ENCODE measurements around the gene SUPV3L1. TPM values are rescaled to one million over a fixed set of nuclear protein-coding genes. Genes with fewer than 3 reads are reported as not detected.

SUPV3L1 gene
- total RNA-seq, 1 experiment from 2014 or later = 57.3 TPM

DNA sequence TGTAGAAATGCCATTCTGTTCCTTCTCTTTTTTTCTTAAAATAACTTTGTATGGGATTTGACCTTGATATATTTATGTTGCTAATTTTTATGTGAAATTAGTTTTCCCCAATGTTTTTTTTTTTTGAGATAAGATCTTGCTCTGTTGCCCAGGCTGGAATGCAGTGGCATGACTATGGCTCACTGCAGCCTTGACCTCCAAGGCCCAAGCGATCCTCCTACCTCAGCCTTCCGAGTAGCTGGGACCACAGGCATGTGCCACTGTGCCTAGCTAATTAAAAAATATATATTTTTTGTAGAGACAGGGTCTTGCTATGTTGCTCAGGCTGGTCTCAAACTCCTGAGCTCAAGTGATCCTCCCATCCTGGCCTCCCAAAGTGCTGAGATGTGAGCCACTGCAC lies 40.1 kb upstream of the SUPV3L1 start:
- Histone ChIP-seq H3K18ac (ENCODE audit: insufficient read length, low read depth, low read length) (no peak overlapping the region), H3K27me3 (ENCODE audit: insufficient read depth, low read length) (no peaks in the 10 kb centered on the region), H3K56ac (ENCODE audit: insufficient read length, low read depth, low read length) (no peak overlapping the region), H2BK5ac (ENCODE audit: insufficient read length, low read length) (no peak overlapping the region), H3K23ac (ENCODE audit: insufficient read length, low read depth, low read length) (no peak overlapping the region), H3K9me3 (ENCODE audit: control insufficient read depth, low read depth, low read length) (no peaks in the 10 kb centered on the region), H2AFZ (ENCODE audit: low read length) (no peak overlapping the region), H2BK20ac (ENCODE audit: low read depth, low read length, poor library complexity, severe bottlenecking) (no peak overlapping the region), H3K4ac (ENCODE audit: low read depth, low read length) (no peak overlapping the region), H3K4me1 (ENCODE audit: insufficient read depth, low read length) (no peaks in the 10 kb centered on the region), H3K23me2 (ENCODE audit: insufficient read length, low read depth, low read length, poor library complexity, severe bottlenecking) (no peaks in the 10 kb centered on the region), H3K27ac (ENCODE audit: insufficient read length, low read depth, low read length) (no peak overlapping the region), H2BK15ac (ENCODE audit: low read depth, low read length) (no peak overlapping the region), H3K14ac (ENCODE audit: insufficient read depth, low read length) (no peak overlapping the region), H2AK5ac (ENCODE audit: insufficient read length, low read length) (no peak overlapping the region), H4K8ac (replicated peaks; ENCODE audit: insufficient read length, low read depth, low read length) (no peak overlapping the region), H3K79me2 (ENCODE audit: insufficient read depth, low read length) (no peaks in the 10 kb centered on the region), H4K91ac (ENCODE audit: insufficient read length, low read depth, low read length) (no peak overlapping the region), H4K5ac (ENCODE audit: insufficient read length, low read depth, low read length) (no peak overlapping the region), H2BK120ac (ENCODE audit: low read depth, low read length, poor library complexity, severe bottlenecking) (no peak overlapping the region), H3K79me1 (ENCODE audit: insufficient read depth, low read depth, low read length, poor library complexity, severe bottlenecking) (no peaks in the 10 kb centered on the region), H3T11ph (ENCODE audit: low read length) (no peak overlapping the region), H4K20me1 (ENCODE audit: control insufficient read depth, insufficient read depth, insufficient read length) (no peaks in the 10 kb centered on the region), H2BK12ac (ENCODE audit: insufficient read length, low read depth, low read length) (no peak overlapping the region), H3K4me2 (ENCODE audit: insufficient read depth, insufficient read length, low read length) (no peak overlapping the region), H3K9ac (ENCODE audit: extremely low read depth, insufficient read length, low read length) (no peak overlapping the region)
- no peak overlapping the region for H3K27ac Mint-ChIP-seq
- no peaks in the 10 kb centered on the region for H3K4me1 Mint-ChIP-seq
- no peak for DNase-seq
- no CpG with 5 or more reads among the region's 2 CpGs for WGBS (ENCODE audit: extremely low coverage, insufficient read length, low lambda C conversion rate)
- TF ChIP-seq, protein P1, sequence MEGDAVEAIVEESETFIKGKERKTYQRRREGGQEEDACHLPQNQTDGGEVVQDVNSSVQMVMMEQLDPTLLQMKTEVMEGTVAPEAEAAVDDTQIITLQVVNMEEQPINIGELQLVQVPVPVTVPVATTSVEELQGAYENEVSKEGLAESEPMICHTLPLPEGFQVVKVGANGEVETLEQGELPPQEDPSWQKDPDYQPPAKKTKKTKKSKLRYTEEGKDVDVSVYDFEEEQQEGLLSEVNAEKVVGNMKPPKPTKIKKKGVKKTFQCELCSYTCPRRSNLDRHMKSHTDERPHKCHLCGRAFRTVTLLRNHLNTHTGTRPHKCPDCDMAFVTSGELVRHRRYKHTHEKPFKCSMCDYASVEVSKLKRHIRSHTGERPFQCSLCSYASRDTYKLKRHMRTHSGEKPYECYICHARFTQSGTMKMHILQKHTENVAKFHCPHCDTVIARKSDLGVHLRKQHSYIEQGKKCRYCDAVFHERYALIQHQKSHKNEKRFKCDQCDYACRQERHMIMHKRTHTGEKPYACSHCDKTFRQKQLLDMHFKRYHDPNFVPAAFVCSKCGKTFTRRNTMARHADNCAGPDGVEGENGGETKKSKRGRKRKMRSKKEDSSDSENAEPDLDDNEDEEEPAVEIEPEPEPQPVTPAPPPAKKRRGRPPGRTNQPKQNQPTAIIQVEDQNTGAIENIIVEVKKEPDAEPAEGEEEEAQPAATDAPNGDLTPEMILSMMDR (conservative IDR thresholded peaks at IDR 0.05) = no peak
- no peaks in the 10 kb centered on the region for H3K9me3 Mint-ChIP-seq
- H3K27me3 Mint-ChIP-seq (ENCODE audit: low read depth) = no peaks in the 10 kb centered on the region; the same call in 1 of the 2 replicates
- H3K4me3 Mint-ChIP-seq = no peak overlapping the region
- H3K36me3 Mint-ChIP-seq (ENCODE audit: insufficient read depth in 1 of 3, low read depth in 3 of 3) = peaks cover 0 to 16% (median 9%) of the 10 kb centered on the region in 3 experiments; a peak in 6 of 7 replicates

Data from H9 (cell line).